SU-DHL-6 (cell line): ENCODE results near the gene PPP3CA.

Experiments used
- EZH2phosphoT487 ChIP-seq: fragments of 200-600 bp; sonication (generic), shearing (Covaris generic); conservative IDR thresholded peaks from 2 replicates; pipeline ENCODE4 v1.6.1; 2018; ENCODE audit warnings: mild to moderate bottlenecking, antibody characterized with exemption, low read length, moderate library complexity, mixed read lengths
- TF ChIP-seq, protein P1 (sequence below): fragments of 200-600 bp; sonication (generic); IDR thresholded peaks from one replicate; pipeline ENCODE4 v1.5.1; 2017; ENCODE audit warnings: antibody characterized with exemption, mild to moderate bottlenecking, low read length, moderate library complexity; ENCODE audit not compliant: insufficient read depth, poor library complexity, severe bottlenecking

DNA sequence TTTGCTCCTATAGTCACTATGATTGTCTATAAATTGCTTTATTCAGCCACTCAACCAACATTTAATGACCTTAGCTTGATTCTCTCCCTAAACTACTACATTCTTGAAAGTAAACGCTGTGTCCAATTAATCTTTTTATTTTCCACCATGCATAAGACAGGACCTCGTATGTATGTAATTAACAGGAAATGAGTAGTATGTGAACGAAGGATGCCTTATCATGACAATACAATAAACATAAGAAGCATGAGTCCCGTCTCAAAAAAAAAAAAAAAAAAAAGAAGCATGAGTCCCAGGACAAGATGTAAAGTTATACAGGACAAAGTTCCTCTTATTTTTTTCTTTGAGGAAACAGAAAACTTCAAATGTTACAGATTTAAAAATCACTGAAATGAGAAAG, 92.5 kb downstream of the PPP3CA start:
- TF ChIP-seq, protein P1, sequence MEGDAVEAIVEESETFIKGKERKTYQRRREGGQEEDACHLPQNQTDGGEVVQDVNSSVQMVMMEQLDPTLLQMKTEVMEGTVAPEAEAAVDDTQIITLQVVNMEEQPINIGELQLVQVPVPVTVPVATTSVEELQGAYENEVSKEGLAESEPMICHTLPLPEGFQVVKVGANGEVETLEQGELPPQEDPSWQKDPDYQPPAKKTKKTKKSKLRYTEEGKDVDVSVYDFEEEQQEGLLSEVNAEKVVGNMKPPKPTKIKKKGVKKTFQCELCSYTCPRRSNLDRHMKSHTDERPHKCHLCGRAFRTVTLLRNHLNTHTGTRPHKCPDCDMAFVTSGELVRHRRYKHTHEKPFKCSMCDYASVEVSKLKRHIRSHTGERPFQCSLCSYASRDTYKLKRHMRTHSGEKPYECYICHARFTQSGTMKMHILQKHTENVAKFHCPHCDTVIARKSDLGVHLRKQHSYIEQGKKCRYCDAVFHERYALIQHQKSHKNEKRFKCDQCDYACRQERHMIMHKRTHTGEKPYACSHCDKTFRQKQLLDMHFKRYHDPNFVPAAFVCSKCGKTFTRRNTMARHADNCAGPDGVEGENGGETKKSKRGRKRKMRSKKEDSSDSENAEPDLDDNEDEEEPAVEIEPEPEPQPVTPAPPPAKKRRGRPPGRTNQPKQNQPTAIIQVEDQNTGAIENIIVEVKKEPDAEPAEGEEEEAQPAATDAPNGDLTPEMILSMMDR, result no peak
- TF ChIP-seq EZH2phosphoT487, result no peak
